Measurements from ENCODE around the gene SLCO3A1.

SLCO3A1 gene

DNA sequence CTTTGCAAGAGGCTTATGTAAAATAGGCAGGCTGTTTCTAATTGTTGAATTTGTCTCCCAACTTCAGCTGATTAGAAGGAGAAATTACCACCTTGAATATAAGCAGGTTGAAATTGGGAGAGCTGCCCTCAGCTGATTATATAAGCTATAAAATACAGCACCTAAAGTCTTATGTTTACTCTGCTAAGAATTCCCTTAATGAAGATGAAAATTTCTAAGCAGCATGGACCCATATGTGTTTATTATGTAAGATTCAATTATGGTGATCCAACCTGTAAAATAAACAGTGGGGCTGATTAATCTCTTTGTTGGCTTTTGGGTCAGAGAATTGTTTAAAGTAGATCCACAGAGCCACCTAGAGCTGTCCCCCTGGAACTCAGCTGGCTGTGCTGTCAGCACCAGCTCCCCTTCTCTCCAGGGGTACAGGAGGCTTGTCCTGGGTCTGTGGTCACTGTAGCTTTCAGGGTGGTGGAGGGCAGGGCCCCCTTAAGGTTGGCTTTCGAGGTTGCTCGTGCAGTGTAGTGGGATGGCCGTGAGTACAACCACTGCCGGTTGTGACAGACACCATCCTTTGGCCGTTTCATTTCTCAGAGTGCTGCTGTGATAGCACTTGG is 9.5 kb downstream of the SLCO3A1 start:
- no peak for FAIRE-seq

DNA sequence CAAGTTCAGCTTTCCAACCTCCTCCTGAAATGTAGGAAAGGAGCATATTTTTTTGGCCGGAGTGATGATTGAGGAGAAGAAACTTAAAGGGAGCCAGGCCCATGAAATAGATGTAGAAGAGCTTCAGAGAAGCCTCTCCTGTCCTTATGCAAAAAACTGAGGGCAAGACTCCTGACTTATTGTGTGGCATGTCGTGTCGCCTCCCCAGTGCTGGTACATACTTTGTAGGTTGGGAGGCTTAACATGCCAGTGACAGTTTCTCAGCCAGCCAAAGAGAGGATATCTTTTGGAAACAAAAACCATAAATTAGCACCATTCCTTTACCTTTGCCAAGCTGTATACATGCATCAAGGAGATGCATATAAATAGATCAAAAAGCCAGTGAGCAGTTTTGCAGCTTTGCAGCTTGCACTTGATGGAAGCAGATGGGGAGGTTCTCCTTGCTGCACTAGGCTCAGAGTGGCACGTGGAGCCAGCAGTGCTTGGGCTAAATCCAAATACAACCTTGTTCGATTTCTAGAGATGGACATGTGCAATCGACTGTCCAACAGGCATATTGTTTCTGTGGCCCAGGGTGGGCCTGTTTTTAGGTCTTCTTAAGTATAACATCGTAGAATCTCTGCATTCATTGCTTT is 10.2 kb downstream of the SLCO3A1 start:
- no peak for FAIRE-seq

DNA sequence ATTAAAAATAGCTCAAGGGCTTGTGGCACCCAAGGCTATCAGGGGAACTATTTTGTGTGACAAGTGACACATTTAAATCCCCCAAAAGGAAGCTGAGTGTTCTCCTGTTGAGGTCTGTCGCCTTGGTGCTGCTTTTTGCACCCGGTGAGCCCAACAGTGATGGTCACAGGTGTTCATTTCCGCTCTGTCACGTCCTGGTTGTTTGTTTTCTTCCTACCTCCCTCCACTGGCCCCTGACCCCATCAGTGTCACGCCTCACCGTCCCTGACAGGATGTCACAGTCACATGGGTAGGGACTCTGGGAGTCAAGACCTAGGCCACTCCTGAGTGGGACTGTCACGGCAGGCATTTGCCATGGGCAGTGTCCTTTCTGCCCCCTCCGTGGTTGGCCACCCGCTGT is 11.2 kb downstream of the SLCO3A1 start:
- no peak for FAIRE-seq

DNA sequence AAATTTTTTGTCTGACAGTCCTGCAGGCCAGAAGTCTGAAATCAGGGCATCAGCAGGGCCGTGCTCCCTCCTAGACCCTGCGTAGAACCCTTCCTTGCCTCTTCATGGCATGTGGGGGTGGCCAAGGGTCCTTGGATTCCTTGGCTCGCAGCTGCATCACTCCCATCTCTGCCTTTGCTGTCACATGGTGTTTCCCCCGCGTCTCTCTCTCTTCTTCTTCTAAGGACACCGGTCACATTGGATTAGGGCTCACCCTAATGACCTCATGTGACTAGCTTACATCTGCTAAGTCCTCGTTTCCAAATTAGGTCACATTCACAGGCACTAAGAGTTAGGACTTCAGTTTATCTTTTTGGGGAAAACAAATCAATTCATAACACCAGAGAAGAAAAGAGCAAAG is 12.0 kb downstream of the SLCO3A1 start:
- FAIRE-seq = no peak

DNA sequence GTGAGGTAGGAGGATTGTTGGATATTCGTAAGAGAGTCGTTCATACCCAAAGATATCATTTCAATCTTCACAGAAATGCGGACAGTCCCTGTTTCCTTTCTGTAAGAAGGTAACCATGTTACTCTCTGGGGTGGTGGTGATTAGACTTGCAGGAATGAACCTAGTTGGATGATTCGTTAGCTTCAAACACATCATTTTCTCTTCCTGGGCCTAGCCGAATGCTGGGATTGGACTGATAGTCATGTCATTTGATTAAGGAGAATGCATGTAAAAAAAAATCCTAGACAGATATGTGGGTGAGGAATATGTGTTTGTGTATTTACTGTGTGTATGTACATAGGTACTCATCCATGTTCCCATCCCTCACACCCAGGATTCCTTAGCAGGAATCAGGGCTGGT is 12.4 kb downstream of the SLCO3A1 start:
- FAIRE-seq = no peak

DNA sequence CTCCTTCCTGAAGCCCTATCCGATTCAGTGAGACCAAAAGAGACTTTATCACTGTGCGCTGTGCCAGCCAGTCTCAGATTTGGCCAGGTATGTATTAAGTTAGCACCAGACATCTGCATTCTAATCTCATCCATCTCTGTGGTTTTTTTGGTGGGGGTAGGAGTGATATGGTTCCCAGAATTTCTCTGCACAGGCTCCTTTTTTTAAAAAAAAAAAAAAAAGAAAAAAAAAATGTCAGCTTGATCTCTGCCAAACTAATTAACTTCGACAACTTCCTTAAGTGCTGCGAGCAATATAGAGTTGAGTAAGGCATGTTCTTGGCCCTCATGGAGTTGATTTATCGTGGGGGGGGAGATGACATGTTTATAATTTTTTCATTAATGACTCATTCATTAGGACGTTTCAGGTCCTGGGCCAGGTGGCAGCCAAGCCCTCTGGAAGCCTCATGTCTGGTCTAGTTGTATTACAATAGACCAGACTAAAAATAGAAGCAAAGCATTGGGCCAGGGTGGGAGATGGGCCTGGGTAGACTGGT is 12.9 kb downstream of the SLCO3A1 start:
- no peak for FAIRE-seq

DNA sequence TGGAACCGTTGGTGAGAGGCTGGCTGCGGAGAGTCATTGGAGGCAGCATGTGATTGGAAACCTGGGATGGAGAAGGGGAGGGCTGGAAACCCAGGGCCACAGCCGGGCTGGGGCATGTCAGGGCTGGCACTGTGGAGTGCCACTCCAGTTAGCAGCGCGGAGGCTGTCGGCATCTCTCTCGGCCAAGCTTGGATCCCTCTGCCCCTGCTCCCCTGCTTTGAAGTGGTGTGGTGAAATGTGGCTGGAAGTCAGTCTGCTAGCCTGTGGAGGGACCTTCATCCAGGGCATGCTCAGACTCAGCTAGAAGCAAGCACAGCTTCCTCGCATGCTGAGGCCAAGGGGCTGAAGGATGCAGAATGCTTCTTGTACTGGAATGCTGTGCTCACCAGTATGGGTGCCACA is 13.5 kb downstream of the SLCO3A1 start:
- FAIRE-seq = no peak

DNA sequence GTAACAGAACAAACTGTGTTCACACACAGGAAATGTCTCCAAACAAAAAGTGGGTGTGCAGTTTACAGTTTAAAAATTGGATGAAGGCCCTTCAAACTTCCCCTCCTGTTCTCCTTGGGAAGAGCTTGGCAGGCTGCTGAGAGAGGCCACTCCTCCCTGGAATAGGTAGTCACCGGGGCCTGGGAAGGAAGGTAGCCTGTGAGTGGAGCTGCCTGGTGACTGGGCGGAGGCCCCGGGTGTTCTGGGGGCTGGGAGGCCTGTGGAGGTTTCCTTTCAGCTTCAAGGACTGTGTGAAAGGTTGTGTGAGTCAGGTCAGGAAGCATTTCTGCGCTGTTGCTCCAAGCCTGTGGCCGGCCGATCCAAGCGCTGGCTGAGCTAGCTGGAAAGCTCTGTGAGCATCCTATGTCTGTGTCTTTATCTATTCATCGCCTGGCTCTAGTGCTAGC is 14.1 kb downstream of the SLCO3A1 start:
- FAIRE-seq = no peak

DNA sequence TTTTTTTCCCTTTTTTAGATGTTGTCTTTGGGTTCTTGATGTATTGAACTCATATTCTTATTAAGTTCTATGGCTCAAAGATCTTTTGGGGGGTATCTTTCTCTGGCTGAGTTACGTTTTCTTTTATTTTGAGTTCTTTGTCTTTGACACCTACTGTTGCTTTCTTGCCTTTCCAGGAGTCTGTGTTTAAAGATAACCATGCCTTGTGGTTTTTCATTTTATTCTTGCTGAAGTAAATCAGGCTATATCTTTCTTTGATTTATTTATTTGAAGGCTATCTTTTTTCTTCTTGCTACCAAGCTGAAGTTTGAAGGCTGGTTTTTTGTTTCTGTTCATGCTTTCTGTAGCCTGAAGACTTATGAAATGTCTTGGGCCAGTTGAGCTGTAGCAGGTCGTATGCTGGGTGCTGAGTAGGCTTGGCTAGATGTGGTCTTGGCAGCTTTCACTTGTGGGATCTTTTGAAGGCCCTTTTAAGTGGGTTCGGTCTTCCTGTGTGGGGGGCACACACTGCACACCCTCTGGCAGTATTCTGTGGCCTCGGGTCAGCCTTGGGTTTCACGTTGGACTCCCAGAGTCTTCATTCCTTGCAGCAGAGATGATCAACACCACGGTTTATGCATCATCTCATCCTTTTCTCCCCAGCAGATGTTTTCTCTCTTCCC is 17.5 kb downstream of the SLCO3A1 start:
- FAIRE-seq = no peak

DNA sequence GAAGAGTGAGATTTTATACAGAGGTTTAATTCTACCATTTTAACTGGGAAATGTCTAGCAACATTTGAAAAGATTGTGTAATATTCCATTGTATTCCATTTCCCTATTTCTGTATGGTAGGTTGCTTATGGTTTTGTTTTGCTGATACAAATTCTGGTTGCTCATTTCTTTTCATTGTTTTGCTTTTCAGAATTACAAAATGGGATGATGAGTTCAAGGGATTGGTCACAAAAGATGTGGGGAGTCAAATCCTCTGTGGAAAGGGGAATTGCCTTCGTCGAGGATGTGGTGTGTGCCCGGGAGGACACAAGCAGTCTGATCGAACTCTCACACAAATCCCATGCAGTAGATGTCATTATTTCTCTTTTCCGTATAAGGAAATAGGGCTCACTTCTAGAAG is 18.3 kb downstream of the SLCO3A1 start:
- FAIRE-seq = no peak

DNA sequence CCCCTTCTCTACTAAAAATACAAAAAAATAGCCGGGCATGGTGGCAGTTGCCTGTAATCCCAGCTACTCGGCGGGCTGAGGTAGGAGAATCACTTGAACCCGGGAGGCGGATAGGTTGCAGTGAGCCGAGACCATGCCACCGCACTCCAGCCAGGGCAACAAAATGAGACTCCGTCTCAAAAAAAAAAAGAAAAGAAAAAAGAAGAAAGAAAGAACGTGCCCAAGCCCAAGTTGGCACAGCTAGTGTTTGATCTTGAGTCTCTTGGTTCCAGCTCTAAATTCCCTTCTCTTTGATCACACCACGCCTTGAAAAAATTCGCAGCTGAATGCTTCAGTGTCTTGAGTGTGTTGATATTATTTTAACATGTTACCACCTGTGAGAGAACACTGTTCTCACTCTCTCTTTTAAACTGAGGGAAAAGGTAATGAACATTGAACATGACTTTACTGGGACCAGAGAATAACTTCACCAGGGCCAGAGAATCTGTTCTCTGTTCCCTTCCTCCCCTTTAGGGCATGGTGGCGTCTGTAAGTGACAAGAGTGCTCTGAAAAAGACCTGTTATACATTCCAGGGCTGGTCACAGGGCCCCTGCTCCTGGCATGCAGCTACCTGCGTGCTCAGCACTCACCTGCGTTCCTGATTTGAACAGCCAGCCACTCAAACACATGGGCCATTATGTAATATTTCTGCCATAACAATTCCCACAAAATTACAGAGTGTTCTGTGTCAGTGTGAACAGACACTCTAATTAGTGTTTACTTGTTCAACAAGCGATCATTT is 19.0 kb downstream of the SLCO3A1 start:
- FAIRE-seq = no peak

DNA sequence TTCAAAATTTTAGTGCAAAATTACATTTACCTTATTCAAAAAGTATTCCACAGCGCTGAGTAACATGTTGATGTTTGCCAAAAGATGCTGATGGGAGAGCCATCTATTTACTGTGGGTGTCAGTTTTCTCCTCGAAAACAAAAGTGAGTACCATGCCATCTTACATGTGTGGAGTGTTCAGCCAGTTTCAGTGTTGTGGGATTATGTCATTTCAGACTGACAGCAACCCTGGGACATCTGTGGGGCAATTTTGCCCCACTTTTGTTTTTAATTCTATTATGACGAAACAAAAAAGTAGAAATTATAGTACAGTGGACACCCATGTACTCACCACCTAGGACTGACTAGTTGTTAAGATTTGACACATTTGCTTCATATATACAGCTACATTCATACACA is 19.6 kb downstream of the SLCO3A1 start:
- no peak for FAIRE-seq

DNA sequence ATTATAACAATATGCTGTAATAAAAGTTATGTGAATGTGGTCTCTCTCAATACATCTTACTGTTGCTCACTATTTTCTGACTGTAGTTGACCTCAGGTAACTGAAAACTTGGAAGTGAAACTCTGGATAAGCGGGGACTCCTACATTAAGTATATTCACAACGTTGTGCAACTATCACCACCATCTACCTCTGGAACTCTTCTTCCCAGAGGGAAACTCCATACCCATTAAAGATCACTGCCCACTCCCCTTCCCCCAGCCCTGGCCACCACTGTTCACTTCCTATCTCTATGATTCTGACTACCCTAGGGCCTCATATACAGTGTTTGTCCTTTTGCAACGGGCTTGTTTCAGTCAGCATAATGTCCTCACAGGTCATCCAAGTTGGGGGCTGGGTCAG is 20.7 kb downstream of the SLCO3A1 start:
- no peak for FAIRE-seq

DNA sequence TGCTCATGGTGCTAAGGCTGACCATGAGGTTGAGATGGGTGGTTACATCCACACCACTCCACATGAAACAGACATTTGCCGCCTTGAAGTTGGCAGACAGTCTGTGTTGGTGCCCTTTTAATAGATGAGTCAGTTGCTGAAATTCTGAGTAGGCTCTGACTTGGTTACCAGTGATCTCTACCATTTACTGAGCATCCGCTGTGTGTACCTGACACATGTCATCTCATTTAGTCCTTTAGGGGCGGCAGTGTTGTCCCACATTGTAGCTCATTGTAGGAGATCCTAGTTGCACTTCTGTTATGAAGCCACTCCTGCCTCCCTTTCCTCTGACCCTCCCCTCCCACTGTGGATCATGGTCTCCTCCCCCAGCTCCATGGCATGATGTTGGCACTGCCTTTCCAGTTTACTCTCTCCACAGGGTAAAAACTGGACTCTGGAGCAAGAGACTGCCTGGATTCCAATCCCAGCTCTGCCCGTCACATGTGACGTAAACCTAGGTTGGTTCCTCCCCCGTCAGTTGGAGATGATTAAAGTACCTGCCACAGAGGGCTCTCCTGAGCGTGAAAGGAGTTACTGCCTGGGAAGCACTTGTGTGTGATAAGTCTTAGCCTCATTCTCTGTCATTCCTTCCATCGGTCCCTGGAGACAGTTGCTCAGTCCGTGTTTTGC is 21.6 kb downstream of the SLCO3A1 start:
- no peak for FAIRE-seq

DNA sequence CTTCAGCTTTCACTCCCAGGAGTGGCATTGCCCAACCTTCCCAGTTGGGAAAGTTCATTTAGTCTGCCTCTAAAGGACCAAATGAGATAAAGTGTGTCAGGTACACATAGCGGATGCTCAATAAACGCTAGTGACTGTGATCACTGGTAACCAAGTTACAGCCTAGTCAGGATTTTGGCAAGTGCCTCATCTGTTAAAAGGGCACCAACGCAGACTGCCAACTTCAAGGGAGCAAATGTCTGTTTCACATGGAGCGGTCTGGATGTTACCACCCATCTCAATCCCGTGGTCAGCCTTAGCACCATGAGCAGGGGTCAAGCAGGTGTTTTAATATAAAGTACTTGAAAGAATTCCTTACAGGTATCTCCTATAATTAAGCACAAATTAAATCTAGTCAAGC is 22.7 kb downstream of the SLCO3A1 start:
- FAIRE-seq = no peak

DNA sequence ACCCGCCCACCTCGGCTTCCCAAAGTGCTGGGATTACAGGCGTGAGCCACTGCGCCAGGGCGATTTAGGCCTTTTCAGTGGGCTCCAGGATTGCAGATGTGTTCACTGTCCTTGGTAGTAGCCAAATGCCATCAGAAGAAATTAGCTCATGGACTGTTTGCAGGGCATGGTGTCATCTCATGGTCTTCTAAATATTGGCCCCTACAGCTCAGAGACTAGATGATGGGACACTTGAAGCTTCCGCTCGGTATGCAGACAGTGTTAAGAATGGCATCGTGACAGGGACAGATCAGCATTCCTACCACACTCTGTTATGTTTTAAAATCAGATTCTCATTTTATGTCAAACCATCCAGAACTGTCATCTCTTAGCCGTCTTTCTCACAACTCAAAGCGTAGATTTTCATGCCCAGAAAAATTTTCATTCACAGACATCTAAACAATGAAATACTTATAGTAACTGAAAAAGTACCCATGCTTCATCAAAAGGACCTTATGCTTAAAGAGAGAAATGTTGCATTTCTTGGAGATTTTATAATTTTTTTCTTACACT is 24.9 kb downstream of the SLCO3A1 start:
- no peak for FAIRE-seq

DNA sequence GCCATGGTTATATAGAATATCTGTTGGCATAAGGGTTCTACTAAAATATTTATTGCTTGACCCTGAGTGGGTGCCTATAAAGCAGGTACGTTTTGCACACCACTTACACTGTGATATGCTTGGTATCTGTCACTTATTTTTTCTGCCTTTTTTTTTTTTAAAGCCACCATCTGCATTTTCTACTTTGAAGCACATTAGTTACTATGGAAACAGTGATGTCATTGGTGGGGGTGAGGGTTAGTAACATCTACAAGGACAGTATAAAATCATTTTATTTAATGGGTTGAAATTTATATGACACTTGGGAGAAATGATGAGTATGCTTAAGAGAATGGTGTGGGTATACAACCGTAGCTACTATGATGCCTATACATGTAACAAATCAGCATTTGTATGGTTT is 25.6 kb downstream of the SLCO3A1 start:
- FAIRE-seq = no peak

DNA sequence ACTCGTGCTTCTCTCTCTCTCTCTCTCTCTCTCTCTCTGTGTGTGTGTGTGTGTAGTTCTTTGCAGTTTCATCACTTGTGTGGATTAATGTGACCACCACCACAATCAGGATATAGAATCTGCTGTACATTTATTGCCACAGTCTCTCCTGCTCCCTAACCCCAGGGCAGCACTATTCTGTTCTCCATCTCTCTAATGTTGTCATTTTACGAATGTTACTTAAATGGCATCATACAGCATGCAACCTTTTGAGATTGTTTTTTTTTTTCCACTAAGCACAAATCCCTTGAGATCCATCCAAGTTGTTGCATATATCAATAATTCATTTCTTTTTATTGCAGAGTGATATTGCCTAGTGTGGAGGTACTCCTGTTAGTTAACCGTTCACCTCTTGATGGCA is 26.9 kb downstream of the SLCO3A1 start:
- FAIRE-seq = no peak

DNA sequence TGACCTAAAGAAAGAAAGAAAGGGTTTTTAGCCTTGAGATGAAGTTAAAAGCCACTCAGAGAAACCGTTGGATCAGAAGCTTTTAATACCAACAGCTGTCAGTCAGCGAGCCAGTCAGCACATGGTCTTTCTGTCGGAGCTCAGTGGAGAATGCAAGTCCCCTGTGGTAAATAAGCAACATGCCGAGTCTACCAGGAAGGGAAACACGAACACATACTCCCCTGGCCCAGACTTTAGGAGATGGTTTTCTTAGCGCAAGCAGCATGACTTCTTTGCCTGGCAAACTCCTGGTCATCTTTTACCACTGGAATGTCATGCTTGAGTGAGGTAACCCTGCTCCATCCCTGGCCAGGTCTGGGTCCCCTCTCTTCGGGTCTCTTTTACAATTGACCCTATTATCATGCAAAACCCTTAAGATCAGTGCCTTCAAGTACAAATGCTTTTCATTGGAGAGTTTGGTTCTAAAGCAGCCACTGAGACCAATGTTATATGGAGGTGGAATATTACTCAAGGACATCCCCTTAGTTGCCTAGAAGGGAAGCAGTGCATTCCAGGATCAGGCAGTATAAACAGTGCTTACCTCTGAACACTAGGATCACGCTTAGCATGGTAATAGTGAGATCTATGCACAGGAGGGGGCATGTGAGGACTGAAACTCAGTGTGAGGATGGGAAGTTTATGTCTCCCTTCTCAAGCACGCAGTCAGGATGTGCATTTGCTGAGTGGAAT is 28.2 kb downstream of the SLCO3A1 start:
- FAIRE-seq = no peak

DNA sequence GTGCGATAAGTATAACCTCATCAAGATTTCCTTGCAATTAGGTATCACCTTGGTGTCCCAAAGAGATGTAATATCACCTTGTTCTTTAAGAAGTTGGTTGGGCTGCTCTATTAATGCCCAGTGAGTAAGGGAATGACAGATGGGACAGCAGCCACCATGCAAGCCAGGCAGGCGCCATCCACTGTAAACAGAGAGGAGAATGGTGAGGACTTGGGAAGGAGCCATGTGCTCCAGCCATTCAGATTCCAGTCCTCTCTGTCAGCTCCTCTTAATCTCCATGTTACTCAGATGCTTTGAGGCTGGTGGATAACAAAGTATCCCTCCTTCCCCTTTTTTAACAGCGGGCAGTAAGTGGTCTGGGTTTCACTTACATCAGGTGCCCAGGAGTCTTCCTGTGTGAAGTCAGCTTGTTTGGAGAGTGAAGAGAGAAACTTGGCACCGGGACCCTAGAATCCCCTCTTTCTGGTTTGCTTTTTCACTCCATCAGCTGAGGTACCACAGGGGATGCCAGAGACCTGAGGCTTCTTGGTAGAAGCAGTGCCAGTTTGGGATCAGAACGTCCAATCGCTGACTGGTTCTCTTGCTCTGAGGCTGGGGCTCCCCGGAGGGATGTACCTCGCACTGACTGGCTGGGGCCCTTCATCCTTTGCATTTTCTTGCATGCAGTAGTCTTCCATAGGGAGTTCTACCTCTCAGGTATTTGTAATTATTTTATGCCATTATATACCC is 29.5 kb downstream of the SLCO3A1 start:
- FAIRE-seq = no peak

DNA sequence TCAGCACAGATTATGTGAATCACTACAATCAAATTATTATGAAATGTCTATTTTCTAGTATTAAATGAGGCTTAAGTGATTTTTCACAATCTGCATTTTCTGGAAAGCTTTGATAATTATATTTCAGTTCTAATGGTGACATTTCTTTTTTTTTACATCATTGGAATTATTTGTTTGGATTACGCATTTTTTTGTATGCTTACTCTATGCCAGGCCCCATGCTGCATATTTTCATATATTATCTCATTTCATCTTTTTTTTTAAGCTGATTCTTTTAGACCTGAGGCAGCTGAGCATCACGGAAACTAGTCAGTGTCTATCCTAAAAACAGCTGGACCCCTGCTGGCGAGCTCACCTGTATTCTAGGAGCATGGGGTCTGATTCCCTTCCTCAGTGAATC is 31.1 kb downstream of the SLCO3A1 start:
- FAIRE-seq = no peak

Data from islet of Langerhans (tissue), 1 donor.